Measurements from ENCODE around the gene MORC1.

GRCh38 chr3:108998436-108998835, 119.5 kb downstream of the MORC1 start:
- TF ChIP-seq CTCF (IDR thresholded peaks at IDR 0.05; ENCODE audit: poor library complexity, severe bottlenecking) = no peak
- TF ChIP-seq REST (IDR thresholded peaks at IDR 0.05; ENCODE audit: borderline replicate concordance) = no peak
- no peak for TF ChIP-seq EP300 (conservative IDR thresholded peaks at IDR 0.05; ENCODE audit: poor library complexity, severe bottlenecking)
- TF ChIP-seq TAF1 (IDR thresholded peaks at IDR 0.05; ENCODE audit: low read depth) = no peak
- TF ChIP-seq EZH2 (IDR thresholded peaks at IDR 0.05; ENCODE audit: borderline replicate concordance, insufficient read depth, low read length, poor library complexity, severe bottlenecking) = no peak
- TF ChIP-seq POLR2AphosphoS5 (IDR thresholded peaks at IDR 0.05) = no peak
